Esophagus muscularis mucosa (tissue), 4 donors: ENCODE results near the gene OLA1. TPM values are rescaled to one million over a fixed set of nuclear protein-coding genes. Genes with fewer than 3 reads are reported as not detected.

Experiments used
- DNase-seq: peaks from one replicate; pipeline ENCODE4 v3.0.0-alpha.2; 2017; ENCODE audit errors: extremely low spot score
- H3K27ac ChIP-seq, 4 donors: fragments of 200-600 bp; sonication (generic); replicated peaks in 1 of 4; 1 replicate in 3 of 4; 2 replicates in 1 of 4; pipeline ENCODE4 v1.5.1; 2016 to 2019; ENCODE audit warnings: mild to moderate bottlenecking in 1 of 4
- H3K27me3 ChIP-seq, 4 donors: fragments of 200-600 bp; sonication (generic); one replicate each; pipeline versions ENCODE4 v1.5.1 to v1.6.0; 2016 to 2019
- H3K36me3 ChIP-seq, 4 donors: fragments of 200-600 bp; sonication (generic); one replicate each; pipeline ENCODE4 v1.5.1; 2016 to 2019
- H3K4me1 ChIP-seq, 4 donors: fragments of 200-600 bp; sonication (generic); one replicate each; pipeline ENCODE4 v1.5.1; 2016 to 2019
- H3K4me3 ChIP-seq, 4 donors: fragments of 200-600 bp; sonication (generic); 1 replicate in 2 of 4; 2 replicates in 2 of 4; pipeline ENCODE4 v1.5.1; 2016 to 2019; ENCODE audit warnings: mild to moderate bottlenecking in 4 of 4, moderate library complexity in 1 of 4
- H3K9me3 ChIP-seq, 4 donors: fragments of 200-600 bp; sonication (generic); 1 replicate in 3 of 4; 2 replicates in 1 of 4; pipeline ENCODE4 v1.5.1; 2016 to 2019
- EP300 ChIP-seq: sonication (generic); formaldehyde crosslinking; IDR thresholded peaks from one replicate; pipeline ENCODE4 v1.6.1; 2017; ENCODE audit warnings: antibody characterized with exemption
- POLR2A ChIP-seq: fragments of 450-650 bp; IDR thresholded peaks from one replicate; pipeline ENCODE4 v1.6.1; 2017; ENCODE audit warnings: antibody characterized with exemption, moderate library complexity, mild to moderate bottlenecking, low read depth
- POLR2AphosphoS5 ChIP-seq, 2 donors: sonication (generic); formaldehyde crosslinking; IDR thresholded peaks; one replicate each; pipeline ENCODE4 v1.6.1; 2017; ENCODE audit warnings: antibody characterized with exemption in 2 of 2
- WGBS: methylation state at CpG from one replicate; pipeline ENCODE4 v1.1.5; 2018; 5-methylcytosine and 5-hydroxymethylcytosine counted together
- intact Hi-C: fragments of 100-400 bp; cut with DNase I; formaldehyde crosslinking; loops from one replicate; pipeline ENCODE4 v1.15.1; 2023
- total RNA-seq, 4 donors: library from RNA; depleted of rRNA; stranded (reverse); fragments of >200 nt; gene quantifications; one replicate each; pipeline versions ENCODE4 v1.1.0 to v1.2.1, GENCODE V29; 2016
- TF ChIP-seq, protein P1 (sequence below), 3 experiments: fragments of 200-600 bp in 2 of 3; fragments of 450-650 bp in 1 of 3; sonication (generic) in 2 of 3; IDR thresholded peaks; one replicate each; pipeline ENCODE4 v1.5.1; 2017 to 2019; ENCODE audit warnings: antibody characterized with exemption in 3 of 3, mild to moderate bottlenecking in 2 of 3, moderate library complexity in 1 of 3

Gene OLA1
- total RNA-seq, 4 donors from 2014 or later = 54.2 to 62.7 (median 60.1) TPM

DNA sequence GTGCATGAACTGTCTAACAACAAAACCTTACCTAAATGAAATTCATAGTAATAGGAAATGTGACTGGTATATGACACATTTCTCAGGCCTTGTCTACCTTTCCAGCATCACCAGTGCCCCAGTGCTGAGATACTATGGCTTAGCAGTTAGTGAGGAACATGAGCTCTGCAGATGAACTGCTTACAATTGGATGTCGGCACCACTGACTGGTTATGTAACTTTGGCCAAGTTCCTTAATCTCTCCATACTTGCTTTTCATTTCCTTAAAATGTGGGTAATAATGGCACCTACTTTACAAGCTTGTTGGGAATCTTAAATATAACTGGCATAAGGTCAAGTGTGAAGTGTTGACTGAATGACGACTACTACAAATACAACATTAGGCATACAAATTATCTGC is 136.3 kb downstream of the OLA1 start:
- intact Hi-C loops = no loop called here
- DNase-seq = no peak
- 89% methylated on average over 2 of the region's 2 CpGs for WGBS
- Histone ChIP-seq H3K4me1 (no peaks in the 10 kb centered on the region), H3K36me3 (peaks cover 0 to 5% (median 0%) of the 10 kb centered on the region in 4 donors), H3K9me3 (no peaks in the 10 kb centered on the region), H3K27ac (no peak overlapping the region), H3K4me3 (no peak overlapping the region), H3K27me3 (no peaks in the 10 kb centered on the region)
- TF ChIP-seq, protein P1, sequence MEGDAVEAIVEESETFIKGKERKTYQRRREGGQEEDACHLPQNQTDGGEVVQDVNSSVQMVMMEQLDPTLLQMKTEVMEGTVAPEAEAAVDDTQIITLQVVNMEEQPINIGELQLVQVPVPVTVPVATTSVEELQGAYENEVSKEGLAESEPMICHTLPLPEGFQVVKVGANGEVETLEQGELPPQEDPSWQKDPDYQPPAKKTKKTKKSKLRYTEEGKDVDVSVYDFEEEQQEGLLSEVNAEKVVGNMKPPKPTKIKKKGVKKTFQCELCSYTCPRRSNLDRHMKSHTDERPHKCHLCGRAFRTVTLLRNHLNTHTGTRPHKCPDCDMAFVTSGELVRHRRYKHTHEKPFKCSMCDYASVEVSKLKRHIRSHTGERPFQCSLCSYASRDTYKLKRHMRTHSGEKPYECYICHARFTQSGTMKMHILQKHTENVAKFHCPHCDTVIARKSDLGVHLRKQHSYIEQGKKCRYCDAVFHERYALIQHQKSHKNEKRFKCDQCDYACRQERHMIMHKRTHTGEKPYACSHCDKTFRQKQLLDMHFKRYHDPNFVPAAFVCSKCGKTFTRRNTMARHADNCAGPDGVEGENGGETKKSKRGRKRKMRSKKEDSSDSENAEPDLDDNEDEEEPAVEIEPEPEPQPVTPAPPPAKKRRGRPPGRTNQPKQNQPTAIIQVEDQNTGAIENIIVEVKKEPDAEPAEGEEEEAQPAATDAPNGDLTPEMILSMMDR (IDR thresholded peaks at IDR 0.05) = no peak
- TF ChIP-seq POLR2AphosphoS5 (IDR thresholded peaks at IDR 0.05) (no peak), EP300 (no peak), POLR2A (no peak)

GRCh38 chr2:174108579-174108978 is 139.8 kb downstream of the OLA1 start:
- TF ChIP-seq, protein P1 (IDR thresholded peaks at IDR 0.05) = no peak
- no peak for TF ChIP-seq EP300
- TF ChIP-seq POLR2A = no peak
- no peak for TF ChIP-seq POLR2AphosphoS5 (IDR thresholded peaks at IDR 0.05)
- Histone ChIP-seq H3K9me3 (no peaks in the 10 kb centered on the region), H3K27ac (no peak overlapping the region), H3K4me3 (no peak overlapping the region), H3K27me3 (no peaks in the 10 kb centered on the region), H3K4me1 (no peaks in the 10 kb centered on the region), H3K36me3 (no peaks in the 10 kb centered on the region)
- WGBS = 89% methylated on average over 1 of the region's 1 CpG
- DNase-seq = no peak
- intact Hi-C loops = no loop called here

DNA sequence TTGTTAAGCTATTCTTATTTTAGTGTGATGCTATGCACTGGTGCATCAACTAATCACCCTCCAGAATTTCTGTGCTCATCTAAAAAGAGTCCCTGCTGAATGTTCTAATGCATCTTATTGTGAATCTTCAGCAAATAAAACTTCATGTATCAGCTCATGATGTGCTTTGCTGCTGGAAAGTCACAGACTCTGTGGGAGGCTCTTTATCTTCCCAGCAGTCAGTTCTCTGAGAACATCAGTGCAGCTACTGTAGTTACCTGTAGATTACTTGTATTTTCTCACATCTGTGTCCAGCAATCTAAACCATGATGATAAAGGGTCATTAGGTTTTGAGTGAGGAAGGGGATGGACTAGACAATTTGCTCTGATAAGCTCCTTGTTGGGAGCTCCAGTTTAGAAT is 141.6 kb downstream of the OLA1 start:
- no peak overlapping the region for H3K4me3 ChIP-seq

GRCh38 chr2:174094542-174094941 is 153.8 kb downstream of the OLA1 start:
- 95% methylated on average over 5 of the region's 5 CpGs for WGBS
- TF ChIP-seq POLR2A = no peak
- TF ChIP-seq EP300 = no peak
- TF ChIP-seq POLR2AphosphoS5 (IDR thresholded peaks at IDR 0.05) = no peak
- TF ChIP-seq, protein P1 (IDR thresholded peaks at IDR 0.05) = no peak
- Histone ChIP-seq H3K4me1 (no peaks in the 10 kb centered on the region), H3K36me3 (no peaks in the 10 kb centered on the region), H3K4me3 (no peak overlapping the region), H3K27me3 (no peaks in the 10 kb centered on the region), H3K9me3 (no peaks in the 10 kb centered on the region), H3K27ac (no peak overlapping the region)
- intact Hi-C loops = no loop called here
- DNase-seq = no peak

More for the DNA sequence above, 141.6 kb downstream of the OLA1 start:
- no peaks in the 10 kb centered on the region for H3K27me3 ChIP-seq
- TF ChIP-seq, protein P1 (IDR thresholded peaks at IDR 0.05) = no peak
- no peak for TF ChIP-seq POLR2A
- TF ChIP-seq EP300 = no peak
- no peak for TF ChIP-seq POLR2AphosphoS5 (IDR thresholded peaks at IDR 0.05)
- no peaks in the 10 kb centered on the region for H3K4me1 ChIP-seq
- H3K9me3 ChIP-seq = no peaks in the 10 kb centered on the region
- intact Hi-C loops = no loop called here
- H3K27ac ChIP-seq = no peak overlapping the region
- DNase-seq = no peak
- no peaks in the 10 kb centered on the region for H3K36me3 ChIP-seq

DNA sequence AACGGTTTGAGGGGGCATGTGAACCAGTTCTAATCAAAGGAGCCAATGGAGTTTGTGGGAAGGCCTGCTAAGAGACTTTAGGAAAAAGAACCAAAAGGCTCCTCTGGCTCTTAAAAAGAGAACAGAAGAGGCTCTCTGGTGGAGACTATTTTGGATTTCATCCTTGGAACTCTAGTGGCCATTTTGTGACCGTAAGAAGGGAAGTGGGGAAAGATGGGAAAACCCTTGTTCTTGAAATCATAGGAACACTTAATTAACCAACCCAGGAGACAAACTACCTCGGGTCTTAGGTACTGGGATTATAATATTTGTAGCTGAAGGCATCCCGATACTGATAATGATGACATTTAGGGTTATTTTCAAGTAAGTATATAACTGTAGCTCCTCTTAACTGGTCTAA is 157.9 kb downstream of the OLA1 start:
- DNase-seq = no peak
- TF ChIP-seq POLR2AphosphoS5 (IDR thresholded peaks at IDR 0.05) = no peak
- TF ChIP-seq POLR2A = no peak
- TF ChIP-seq EP300 = no peak
- TF ChIP-seq, protein P1 (IDR thresholded peaks at IDR 0.05) = no peak
- H3K36me3 ChIP-seq = no peaks in the 10 kb centered on the region
- H3K4me3 ChIP-seq = no peak overlapping the region
- intact Hi-C loops = no loop called here
- H3K27ac ChIP-seq = no peak overlapping the region
- H3K4me1 ChIP-seq = no peaks in the 10 kb centered on the region
- H3K27me3 ChIP-seq = no peaks in the 10 kb centered on the region
- H3K9me3 ChIP-seq = no peaks in the 10 kb centered on the region
- WGBS = 92% methylated on average over 4 of the region's 4 CpGs
